Heart left ventricle (tissue), 16 donors: ENCODE results near the gene ASZ1. TPM values are rescaled to one million over a fixed set of nuclear protein-coding genes. Genes with fewer than 3 reads are reported as not detected.

Experiments used
- ATAC-seq, 4 donors: fragments of 200-7000 bp; cut with Tn5 transposase; one replicate each; pipeline ENCODE4 v1.9.1; 2020 to 2022; ENCODE audit warnings: moderate library complexity in 4 of 4, mild to moderate bottlenecking in 3 of 4, moderate number of reproducible peaks in 1 of 4
- DNase-seq, 5 donors: peaks; one replicate each; pipeline ENCODE4 v3.0.0-alpha.2; 2020
- H3K27ac ChIP-seq, 12 donors: fragments of 200-600 bp; sonication (generic) in 4 of 12; one replicate each; pipeline versions ENCODE4 v1.5.0 to v1.8.0; 2016 to 2022; ENCODE audit warnings: mild to moderate bottlenecking in 2 of 12
- H3K27me3 ChIP-seq, 9 donors: fragments of 200-600 bp; sonication (generic) in 2 of 9; one replicate each; pipeline versions ENCODE4 v1.5.1 to v1.8.0; 2016 to 2022; ENCODE audit warnings: mild to moderate bottlenecking in 3 of 9
- H3K36me3 ChIP-seq, 9 donors: fragments of 200-600 bp; sonication (generic) in 2 of 9; one replicate each; pipeline versions ENCODE4 v1.5.0 to v1.8.0; 2018 to 2022; ENCODE audit warnings: mild to moderate bottlenecking in 2 of 9
- H3K4me1 ChIP-seq, 12 donors: fragments of 200-600 bp; sonication (generic) in 4 of 12; one replicate each; pipeline versions ENCODE4 v1.5.0 to v1.8.0; 2016 to 2022; ENCODE audit warnings: mild to moderate bottlenecking in 3 of 12
- H3K4me3 ChIP-seq, 12 donors: fragments of 200-600 bp; sonication (generic) in 4 of 12; one replicate each; pipeline versions ENCODE4 v1.5.0 to v1.8.0; 2017 to 2022; ENCODE audit warnings: mild to moderate bottlenecking in 9 of 12, moderate library complexity in 4 of 12
- H3K9me3 ChIP-seq, 12 donors: fragments of 200-600 bp; sonication (generic) in 4 of 12; one replicate each; pipeline versions ENCODE4 v1.5.0 to v1.8.0; 2016 to 2022; ENCODE audit warnings: mild to moderate bottlenecking in 1 of 12
- CTCF ChIP-seq, 12 donors: fragments of 200-600 bp; sonication (generic) in 4 of 12; IDR thresholded peaks; one replicate each; pipeline versions ENCODE4 v1.5.0 to v1.8.0; 2018 to 2022; ENCODE audit warnings: antibody characterized with exemption in 12 of 12, mild to moderate bottlenecking in 5 of 12
- POLR2A ChIP-seq, 2 donors: fragments of 450-650 bp; IDR thresholded peaks; one replicate each; pipeline ENCODE4 v1.6.1; 2017; ENCODE audit warnings: antibody characterized with exemption in 2 of 2, mild to moderate bottlenecking in 2 of 2, moderate library complexity in 2 of 2
- WGBS, 4 donors: extraction: QIAGEN DNeasy Blood & Tissue Kit in 2 of 4; methylation state at CpG; one replicate each; pipeline versions ENCODE4 v1.1.5 to v1.1.7; 2013 to 2018; 5-methylcytosine and 5-hydroxymethylcytosine counted together
- intact Hi-C, 10 donors: fragments of 100-400 bp; cut with DNase I; formaldehyde crosslinking; loops; one replicate each; pipeline versions ENCODE4 v1.11.1 to v1.14.2; 2022
- polyA plus RNA-seq, 2 donors: library from polyadenylated mRNA; stranded (reverse); fragments of 200-250 nt; gene quantifications; one replicate each; pipeline ENCODE4 v1.2.3, GENCODE V29; 2013
- total RNA-seq, 9 donors: library from RNA; depleted of rRNA in 2 of 9; stranded (reverse); fragments of >200 nt in 2 of 9; fragmentation: NEBNext Ultra II Directional in 3 of 9; extraction: Animal tissue kit (Norgen Biotek cat#: 25700) in 3 of 9; gene quantifications; one replicate each; pipeline versions ENCODE4 v1.1.0 to v1.2.4, GENCODE V29; 2016 to 2023
- donor health status: ischemic (EF 13 %, LVEDD 7.1; RV severe dilation, severe dysfunction).
- donor health status: healthy with polysubstance abuse.
- donor health status: DM: no; HTN: yes; CAD: no.
- donor health status: DM: no; HTN: no; CAD: no.
- donor health status: ischemic (EF 25% LVEDD 6.9; RV normal size, moderate dysfunction).
- donor health status: ischemic (EF 25% LVEDD 5.7; RV mildly dilated, moderate dysfunction).
- donor health status: healthy.
- donor health status: DM: yes; HTN: yes; CAD: no.
- donor health status: ischemic (EF 35%, LVEDD 5.7; RV mildly dilated, moderate dysfunction).
- donor health status: nonischemic (EF 11% LVEDD 7.7; RV severe dilation, severe dysfunction).
- donor health status: DM: yes; HTN: yes; CAD: no.
- donor health status: PGD.
- donor health status: ischemic (EF 29% LVEDD 5.4; RV normal size, mild dysfunction).
- donor health status: nonischemic (EF 23%, LVEDD 6.1; RV moderate dilation, normal function).

ASZ1 gene
- total and polyA plus RNA-seq, 11 donors, result not detected

- no peaks in the 10 kb centered on the region for H3K36me3 ChIP-seq
- WGBS, 4 donors, result 79 to 86% (median 82%) methylated on average over 7 of the region's 7 CpGs
- no peaks in the 10 kb centered on the region for H3K4me1 ChIP-seq
- no peak for DNase-seq
- no peak overlapping the region for H3K4me3 ChIP-seq
- peaks cover 0 to 2% (median 0%) of the 10 kb centered on the region in 12 donors for H3K9me3 ChIP-seq
- intact Hi-C loops, result no loop called here
- H3K27ac ChIP-seq, result no peak overlapping the region
- TF ChIP-seq CTCF (IDR thresholded peaks at IDR 0.05) (no peak), POLR2A (IDR thresholded peaks at IDR 0.05) (no peak)
- no peak for ATAC-seq
- peaks cover 0 to 11% (median 0%) of the 10 kb centered on the region in 9 donors for H3K27me3 ChIP-seq
Observed at GRCh38 chr7:117347962-117348672, 79.2 kb downstream of the ASZ1 start.

- H3K27ac ChIP-seq, result no peak overlapping the region
- DNase-seq, result no peak
- no peak for ATAC-seq
- no peaks in the 10 kb centered on the region for H3K36me3 ChIP-seq
- no peak overlapping the region for H3K4me3 ChIP-seq
- H3K4me1 ChIP-seq, result no peaks in the 10 kb centered on the region
- no peak for TF ChIP-seq CTCF (IDR thresholded peaks at IDR 0.05)
- no peak for TF ChIP-seq POLR2A (IDR thresholded peaks at IDR 0.05)
- peaks cover 0 to 11% (median 0%) of the 10 kb centered on the region in 9 donors for H3K27me3 ChIP-seq
- WGBS, 4 donors, result 62 to 78% (median 66%) methylated on average over 6 of the region's 6 CpGs
- H3K9me3 ChIP-seq, result peaks cover 0 to 5% (median 0%) of the 10 kb centered on the region in 12 donors
- intact Hi-C loops, result no loop called here
Observed at GRCh38 chr7:117347480-117347879, 79.8 kb downstream of the ASZ1 start.

GRCh38 chr7:117346161-117346560 is 81.1 kb downstream of the ASZ1 start:
- H3K27me3 ChIP-seq, result peaks cover 0 to 7% (median 0%) of the 10 kb centered on the region in 9 donors
- ATAC-seq (no peak), DNase-seq (no peak)
- no peak overlapping the region for H3K4me3 ChIP-seq
- H3K9me3 ChIP-seq, result peaks cover 0 to 5% (median 0%) of the 10 kb centered on the region in 12 donors
- no peaks in the 10 kb centered on the region for H3K4me1 ChIP-seq
- no peaks in the 10 kb centered on the region for H3K36me3 ChIP-seq
- H3K27ac ChIP-seq, result no peak overlapping the region
- TF ChIP-seq POLR2A (IDR thresholded peaks at IDR 0.05) (no peak), CTCF (IDR thresholded peaks at IDR 0.05) (no peak)
- intact Hi-C loops, result no loop called here

- no peak for TF ChIP-seq CTCF (IDR thresholded peaks at IDR 0.05)
- TF ChIP-seq POLR2A (IDR thresholded peaks at IDR 0.05), result no peak
Observed at GRCh38 chr7:117338020-117338419, 89.3 kb downstream of the ASZ1 start.

More at GRCh38 chr7:117338020-117338419, 89.3 kb downstream of the ASZ1 start:
- Histone ChIP-seq H3K27me3 (peaks cover 0 to 4% (median 0%) of the 10 kb centered on the region in 9 donors), H3K4me1 (no peaks in the 10 kb centered on the region), H3K4me3 (no peak overlapping the region), H3K9me3 (peaks cover 0 to 3% (median 0%) of the 10 kb centered on the region in 12 donors), H3K27ac (no peak overlapping the region), H3K36me3 (no peaks in the 10 kb centered on the region)
- intact Hi-C loops, result no loop called here
- ATAC-seq (no peak), DNase-seq (no peak)
- 77 to 86% (median 83%) methylated on average over 1 of the region's 1 CpG for WGBS, 4 donors
